CD8-positive, alpha-beta memory T cell (primary cell): Measurements from ENCODE around the gene LRP10. TPM values are rescaled to one million over a fixed set of nuclear protein-coding genes. Genes with fewer than 3 reads are reported as not detected.

Experiments used
- CTCF ChIA-PET: fragments of 350-600 bp; sonication (Branson Sonifier 250); formaldehyde crosslinking; loops from one replicate; lab custom pipeline; 2021; ENCODE audit warnings: antibody characterized with exemption; lab: Charles Lee
- POLR2A ChIA-PET: fragments of 350-600 bp; sonication (Branson Sonifier 250); formaldehyde crosslinking; loops from one replicate; lab custom pipeline; 2021; ENCODE audit warnings: antibody characterized with exemption; lab: Charles Lee
- DNase-seq, 5 donors: peaks; one replicate each; pipeline versions ENCODE4 v3.0.0 to v3.0.0-alpha.2; 2020 to 2022; ENCODE audit warnings: mixed read lengths in 1 of 5
- H3K27ac ChIP-seq: one replicate; pipeline ENCODE4 v1.7.0; 2013; ENCODE audit warnings: low read depth, mild to moderate bottlenecking, low read length, moderate library complexity
- H3K27me3 ChIP-seq: 2 replicates; pipeline ENCODE4 v1.7.0; 2013; ENCODE audit warnings: low read length, mild to moderate bottlenecking; ENCODE audit not compliant: insufficient read depth, poor library complexity, severe bottlenecking
- H3K36me3 ChIP-seq: 2 replicates; pipeline ENCODE4 v1.7.0; 2013; ENCODE audit warnings: mild to moderate bottlenecking, low read length, moderate library complexity; ENCODE audit not compliant: insufficient read depth
- H3K4me1 ChIP-seq: 2 replicates; pipeline ENCODE4 v1.7.0; 2013; ENCODE audit warnings: mild to moderate bottlenecking, low read length, moderate library complexity; ENCODE audit not compliant: insufficient read depth
- H3K4me3 ChIP-seq: 2 replicates; pipeline ENCODE4 v1.7.0; 2013; ENCODE audit warnings: mild to moderate bottlenecking, low read length
- H3K9me3 ChIP-seq: 2 replicates; pipeline ENCODE4 v1.7.0; 2013; ENCODE audit warnings: mild to moderate bottlenecking, low read length
- H3K27ac Mint-ChIP-seq, 8 donors: one replicate each; pipeline ENCODE4 v1.8.0; 2020 to 2021; ENCODE audit warnings: mixed read lengths in 8 of 8, mild to moderate bottlenecking in 6 of 8, inconsistent platforms in 3 of 8, moderate library complexity in 3 of 8
- H3K27me3 Mint-ChIP-seq, 2 donors: one replicate each; pipeline ENCODE4 v1.8.0; 2020 to 2021; ENCODE audit warnings: mixed read lengths in 2 of 2, mild to moderate bottlenecking in 1 of 2, moderate library complexity in 1 of 2
- H3K36me3 Mint-ChIP-seq, 3 donors: one replicate each; pipeline ENCODE4 v1.8.0; 2020 to 2021; ENCODE audit warnings: mixed read lengths in 3 of 3, inconsistent platforms in 1 of 3, mild to moderate bottlenecking in 1 of 3
- H3K4me1 Mint-ChIP-seq, 3 donors: one replicate each; pipeline ENCODE4 v1.8.0; 2020 to 2021; ENCODE audit warnings: mixed read lengths in 3 of 3, inconsistent platforms in 1 of 3, mild to moderate bottlenecking in 1 of 3
- H3K4me3 Mint-ChIP-seq, 7 donors: one replicate each; pipeline ENCODE4 v1.8.0; 2020 to 2021; ENCODE audit warnings: mixed read lengths in 7 of 7, mild to moderate bottlenecking in 6 of 7, moderate library complexity in 4 of 7, inconsistent platforms in 2 of 7
- H3K9me3 Mint-ChIP-seq, 5 donors: one replicate each; pipeline ENCODE4 v1.8.0; 2020 to 2022; ENCODE audit warnings: mixed read lengths in 5 of 5, mild to moderate bottlenecking in 3 of 5, moderate library complexity in 2 of 5, inconsistent platforms in 1 of 5
- polyA plus RNA-seq: library from polyadenylated mRNA; unstranded; fragments of 300-500 nt; fragmentation: Illumina TruSeq; gene quantifications from one replicate; pipeline ENCODE4 v1.2.3, GENCODE V29; 2021
- total RNA-seq, 2 experiments: library from RNA; stranded (reverse); gene quantifications; one replicate each; pipeline ENCODE4 v1.2.3, GENCODE V29; 2021

Gene LRP10
- total and polyA plus RNA-seq, 3 experiments from 2014 or later: 33.4 to 105 (median 38.1) TPM

DNA sequence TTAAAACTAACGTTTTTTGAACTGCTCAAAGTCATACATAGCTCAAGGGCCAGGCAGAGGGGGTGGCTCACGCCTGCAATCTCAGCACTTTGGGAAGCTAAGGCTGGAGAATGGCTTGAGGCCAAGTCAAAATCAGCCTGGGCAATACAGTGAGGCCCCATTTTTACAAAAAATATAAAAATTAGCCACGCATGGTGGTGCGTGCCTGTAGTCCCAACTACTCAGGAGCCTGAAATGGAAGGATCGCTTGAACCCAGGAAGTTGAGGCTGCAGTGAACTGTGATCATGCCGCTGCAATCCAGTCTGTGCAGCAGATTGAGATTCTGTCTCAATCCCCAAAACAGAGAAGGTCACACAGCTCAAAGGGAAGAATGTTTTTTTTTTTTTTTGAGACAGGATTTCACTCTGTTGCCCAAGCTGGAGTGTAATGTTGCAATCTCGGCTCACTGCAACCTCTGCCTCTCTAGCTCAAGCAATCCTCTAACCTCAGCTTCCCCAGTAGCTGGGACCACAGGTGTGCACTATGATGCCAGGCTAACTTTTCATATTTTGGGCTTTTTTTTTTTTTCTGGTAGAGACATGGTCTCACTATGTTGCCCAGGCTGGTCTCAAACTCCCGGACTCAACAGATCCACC is 44.5 kb downstream of the LRP10 start:
- peak overlapping the region in 4 of 8 donors; percentile 67 to 100 (median 76) for H3K27ac Mint-ChIP-seq
- ChIA-PET POLR2A (no interaction called here), CTCF (interaction anchor here (0.6 to 1.6 kb wide), 4 partner anchors 15 to 153 kb away, joined by 3 to 5 read pairs (median 3); no protein-coding TSS in a partner anchor)
- peaks cover 35% of the 10 kb centered on the region for H3K4me1 ChIP-seq
- no peak for DNase-seq
- peaks cover 49 to 77% (median 64%) of the 10 kb centered on the region in 3 donors for H3K4me1 Mint-ChIP-seq
- H3K36me3 Mint-ChIP-seq: peaks cover 0 to 54% (median 4%) of the 10 kb centered on the region in 3 donors
- no peaks in the 10 kb centered on the region for H3K27me3 ChIP-seq
- peak overlapping the region in 5 of 7 donors; percentile 3 to 92 (median 12) for H3K4me3 Mint-ChIP-seq
- no peak overlapping the region for H3K4me3 ChIP-seq
- peaks cover 10% of the 10 kb centered on the region for H3K36me3 ChIP-seq
- peaks cover 0 to 7% of the 10 kb centered on the region in 2 donors for H3K27me3 Mint-ChIP-seq
- H3K9me3 Mint-ChIP-seq: peaks cover 0 to 3% (median 0%) of the 10 kb centered on the region in 5 donors
- no peaks in the 10 kb centered on the region for H3K9me3 ChIP-seq
- no peak overlapping the region for H3K27ac ChIP-seq

DNA sequence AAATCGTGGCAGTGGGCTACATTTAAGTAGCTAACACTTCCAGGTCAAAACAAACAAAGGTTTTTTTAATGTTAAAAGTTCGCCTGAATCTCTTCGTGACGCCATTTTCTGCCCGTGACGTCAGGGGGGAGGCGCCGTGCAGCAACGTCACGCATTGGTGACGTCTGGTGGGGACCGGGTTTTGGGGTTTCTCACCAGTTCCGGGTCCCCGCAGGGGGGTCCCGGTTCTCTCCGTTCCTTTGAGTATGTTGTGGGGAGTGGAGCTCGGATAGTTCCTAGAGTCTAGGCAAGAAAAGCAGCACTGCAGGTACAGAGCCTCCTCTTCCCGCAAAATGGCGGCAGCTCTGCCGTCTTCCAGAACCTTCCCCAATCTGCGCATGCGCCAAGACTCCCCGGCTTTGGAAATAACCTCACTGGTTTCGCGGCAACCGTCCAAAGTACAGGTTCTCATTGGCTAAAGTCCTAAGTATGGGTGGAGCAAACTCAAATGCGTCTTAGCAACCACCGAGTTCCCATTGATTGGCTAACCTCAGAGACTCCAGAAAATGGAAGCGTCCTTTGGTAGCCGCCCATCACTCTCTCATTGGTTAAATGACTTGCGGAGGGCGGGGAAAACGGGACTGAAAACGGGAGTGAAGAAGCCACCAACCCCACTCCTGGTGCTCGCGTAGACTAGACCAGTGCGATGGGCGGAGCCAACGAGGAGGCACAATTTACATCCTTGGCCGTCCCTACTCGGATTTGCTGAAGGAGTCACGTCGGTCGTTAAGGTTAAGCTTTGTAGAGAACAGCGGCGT is 47.5 kb downstream of the LRP10 start, which contains the start of gene RBM23:
Gene RBM23, minus strand, starts transcription at position 346 of the 797 bp plus-strand sequence.
- H3K4me1 Mint-ChIP-seq: peaks cover 36 to 56% (median 56%) of the 10 kb centered on the region in 3 donors
- peaks cover 0 to 3% (median 0%) of the 10 kb centered on the region in 5 donors for H3K9me3 Mint-ChIP-seq
- ChIA-PET CTCF (interaction anchor here (0.9 to 3.8 kb wide), 17 partner anchors 11 to 362 kb away, joined by 3 to 28 read pairs (median 3); partner anchors contain the start of genes HAUS4, MRPL52, PRMT5 and REM2), POLR2A (interaction anchor here (0.5 to 2.4 kb wide), 15 partner anchors 9 to 1854 kb away, joined by 3 to 12 read pairs (median 4); partner anchors contain the start of genes ACIN1, C14orf119, HAUS4 and LRP10)
- Histone ChIP-seq H3K27ac (peak within 1 kb of the TSS; percentile 100), H3K27me3 (no peaks in the 10 kb centered on the region), H3K4me3 (peak within 1 kb of the TSS; percentile 95), H3K36me3 (peaks cover 17% of the 10 kb centered on the region), H3K4me1 (peaks cover 30% of the 10 kb centered on the region), H3K9me3 (no peaks in the 10 kb centered on the region)
- H3K27me3 Mint-ChIP-seq: peaks cover 0 to 7% of the 10 kb centered on the region in 2 donors
- H3K36me3 Mint-ChIP-seq: peaks cover 9 to 63% (median 9%) of the 10 kb centered on the region in 3 donors
- H3K4me3 Mint-ChIP-seq: peak within 1 kb of the TSS; percentile 91 to 100 (median 97)
- peak within 1 kb of the TSS; percentile 99 to 100 (median 100) for H3K27ac Mint-ChIP-seq
- DNase-seq: peak; percentile 99 to 100 (median 100)

DNA sequence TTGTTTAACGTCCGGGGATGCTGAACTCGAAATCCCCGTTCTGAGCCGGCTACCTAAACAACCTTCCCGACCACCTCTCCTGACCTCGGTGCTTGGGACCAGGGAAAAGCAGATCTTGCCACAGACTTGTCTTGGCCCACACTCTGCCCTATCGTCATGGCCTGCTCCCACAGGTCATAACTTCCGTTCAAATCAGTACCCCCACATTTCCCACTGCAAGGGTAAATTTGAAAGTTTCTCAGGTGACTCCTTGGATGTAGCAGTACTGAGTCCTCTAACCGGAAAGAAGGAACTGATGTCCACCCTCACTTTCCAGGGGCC is 48.0 kb downstream of the LRP10 start:
- ChIA-PET CTCF (interaction anchor here (0.9 to 3.8 kb wide), 10 partner anchors 10 to 349 kb away, joined by 3 to 28 read pairs (median 3); partner anchors contain the start of genes HAUS4, MRPL52, PRMT5 and REM2), POLR2A (interaction anchor here (0.5 to 2.4 kb wide), 10 partner anchors 10 to 1855 kb away, joined by 3 to 12 read pairs (median 6); partner anchors contain the start of genes ACIN1, C14orf119, HAUS4 and LRP10)
- Mint-ChIP-seq H3K36me3 (peaks cover 9 to 66% (median 9%) of the 10 kb centered on the region in 3 donors), H3K4me3 (peak overlapping the region; percentile 91 to 100 (median 97)), H3K27me3 (peaks cover 0 to 7% of the 10 kb centered on the region in 2 donors), H3K4me1 (peaks cover 36 to 56% (median 52%) of the 10 kb centered on the region in 3 donors), H3K27ac (peak overlapping the region; percentile 99 to 100 (median 100)), H3K9me3 (peaks cover 0 to 3% (median 0%) of the 10 kb centered on the region in 5 donors)
- Histone ChIP-seq H3K27ac (peak overlapping the region; percentile 100), H3K9me3 (no peaks in the 10 kb centered on the region), H3K36me3 (peaks cover 23% of the 10 kb centered on the region), H3K4me3 (peak overlapping the region; percentile 66), H3K4me1 (peaks cover 30% of the 10 kb centered on the region), H3K27me3 (no peaks in the 10 kb centered on the region)
- DNase-seq: no peak

- Mint-ChIP-seq H3K27ac (peak overlapping the region in 6 of 8 donors; percentile 70 to 100 (median 100)), H3K9me3 (peaks cover 0 to 3% (median 0%) of the 10 kb centered on the region in 5 donors), H3K4me1 (peaks cover 35 to 54% (median 44%) of the 10 kb centered on the region in 3 donors), H3K27me3 (peaks cover 0 to 7% of the 10 kb centered on the region in 2 donors), H3K36me3 (peaks cover 9 to 68% (median 9%) of the 10 kb centered on the region in 3 donors), H3K4me3 (peak overlapping the region in 1 of 7 donors; percentile 32)
- no peaks in the 10 kb centered on the region for H3K9me3 ChIP-seq
- peaks cover 30% of the 10 kb centered on the region for H3K4me1 ChIP-seq
- peaks cover 26% of the 10 kb centered on the region for H3K36me3 ChIP-seq
- H3K27ac ChIP-seq: no peak overlapping the region
- DNase-seq: no peak
- ChIA-PET CTCF (interaction anchor here (1.1 to 3.8 kb wide), 4 partner anchors 9 to 350 kb away, joined by 3 to 28 read pairs (median 4); partner anchors contain the start of gene PRMT5), POLR2A (interaction anchor here (0.6 to 1.6 kb wide), 3 partner anchors 11 to 36 kb away, joined by 3 to 6 read pairs (median 3); partner anchors contain the start of gene HAUS4)
- H3K27me3 ChIP-seq: no peaks in the 10 kb centered on the region
- H3K4me3 ChIP-seq: no peak overlapping the region
Observed at GRCh38 chr14:22920697-22921096, 49.2 kb downstream of the LRP10 start.

DNA sequence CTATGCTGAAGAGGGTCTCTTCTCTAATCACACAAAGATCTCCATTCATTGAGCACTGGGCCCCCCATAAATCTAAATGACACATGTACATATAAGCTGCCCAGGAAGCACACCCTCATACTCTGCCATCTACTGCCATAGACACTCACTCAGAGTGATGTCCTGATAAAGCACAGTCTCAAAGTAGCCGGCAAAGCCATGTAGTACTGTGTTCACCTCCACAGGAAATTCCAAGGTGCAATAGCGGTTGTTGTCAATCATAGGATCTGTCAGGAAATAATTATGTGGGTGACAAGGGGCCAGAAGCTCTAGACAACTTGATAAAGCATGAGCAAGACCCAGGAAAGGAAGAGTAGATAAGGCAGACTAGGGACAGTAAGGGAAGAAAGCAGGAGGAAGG is 50.8 kb downstream of the LRP10 start:
- peaks cover 0 to 7% of the 10 kb centered on the region in 2 donors for H3K27me3 Mint-ChIP-seq
- Histone ChIP-seq H3K27ac (no peak overlapping the region), H3K36me3 (peaks cover 26% of the 10 kb centered on the region), H3K4me3 (no peak overlapping the region), H3K4me1 (peaks cover 16% of the 10 kb centered on the region), H3K27me3 (no peaks in the 10 kb centered on the region), H3K9me3 (no peaks in the 10 kb centered on the region)
- peaks cover 9 to 67% (median 14%) of the 10 kb centered on the region in 3 donors for H3K36me3 Mint-ChIP-seq
- DNase-seq: no peak
- H3K9me3 Mint-ChIP-seq: peaks cover 0 to 3% (median 0%) of the 10 kb centered on the region in 5 donors
- H3K4me3 Mint-ChIP-seq: peak overlapping the region in 1 of 7 donors; percentile 41
- peaks cover 25 to 45% (median 38%) of the 10 kb centered on the region in 3 donors for H3K4me1 Mint-ChIP-seq
- POLR2A ChIA-PET: no interaction called here
- CTCF ChIA-PET: interaction anchor here (0.8 kb wide), 1 partner anchor 68 kb away, joined by 3 read pairs; no protein-coding TSS in a partner anchor
- H3K27ac Mint-ChIP-seq: peak overlapping the region in 2 of 8 donors; percentile 11 to 28

DNA sequence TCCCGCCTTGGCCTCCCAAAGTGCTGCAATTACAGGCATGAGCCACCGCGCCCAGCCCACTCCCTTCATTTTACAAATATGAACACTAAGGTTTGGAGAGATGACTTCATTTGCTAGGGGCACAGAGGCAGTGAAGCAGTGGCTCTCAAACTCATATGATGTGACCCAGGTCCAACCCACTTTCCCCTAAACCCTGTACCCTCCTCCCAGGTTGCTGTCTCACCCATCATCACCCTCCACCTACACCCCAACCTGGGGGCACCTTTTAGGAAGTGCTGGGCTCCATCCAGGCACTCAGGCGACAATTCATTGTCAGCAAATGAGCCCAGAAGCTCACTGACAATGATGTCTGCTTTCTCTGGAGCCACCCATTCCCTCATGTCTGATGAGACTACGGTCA is 52.2 kb downstream of the LRP10 start:
- no peak overlapping the region for H3K4me3 ChIP-seq
- peaks cover 0 to 3% (median 0%) of the 10 kb centered on the region in 5 donors for H3K9me3 Mint-ChIP-seq
- H3K27ac ChIP-seq: no peak overlapping the region
- peaks cover 0 to 3% of the 10 kb centered on the region in 2 donors for H3K27me3 Mint-ChIP-seq
- peaks cover 26% of the 10 kb centered on the region for H3K36me3 ChIP-seq
- DNase-seq: no peak
- peaks cover 20% of the 10 kb centered on the region for H3K4me1 ChIP-seq
- peaks cover 9 to 59% (median 15%) of the 10 kb centered on the region in 3 donors for H3K36me3 Mint-ChIP-seq
- ChIA-PET CTCF (no interaction called here), POLR2A (no interaction called here)
- no peaks in the 10 kb centered on the region for H3K9me3 ChIP-seq
- no peak overlapping the region for H3K4me3 Mint-ChIP-seq
- H3K4me1 Mint-ChIP-seq: peaks cover 15 to 33% (median 27%) of the 10 kb centered on the region in 3 donors
- no peaks in the 10 kb centered on the region for H3K27me3 ChIP-seq
- no peak overlapping the region for H3K27ac Mint-ChIP-seq

GRCh38 chr14:22925513-22925912 is 54.0 kb downstream of the LRP10 start:
- POLR2A ChIA-PET: no interaction called here
- peaks cover 25% of the 10 kb centered on the region for H3K36me3 ChIP-seq

More at GRCh38 chr14:22925513-22925912, 54.0 kb downstream of the LRP10 start:
- no peak for DNase-seq
- H3K27ac Mint-ChIP-seq: no peak overlapping the region
- Histone ChIP-seq H3K4me1 (peaks cover 18% of the 10 kb centered on the region), H3K27me3 (no peaks in the 10 kb centered on the region), H3K9me3 (no peaks in the 10 kb centered on the region), H3K27ac (no peak overlapping the region), H3K4me3 (no peak overlapping the region)
- peaks cover 9 to 54% (median 15%) of the 10 kb centered on the region in 3 donors for H3K36me3 Mint-ChIP-seq
- H3K9me3 Mint-ChIP-seq: no peaks in the 10 kb centered on the region
- peaks cover 3 to 19% (median 11%) of the 10 kb centered on the region in 3 donors for H3K4me1 Mint-ChIP-seq
- no peak overlapping the region for H3K4me3 Mint-ChIP-seq
- H3K27me3 Mint-ChIP-seq: no peaks in the 10 kb centered on the region
- CTCF ChIA-PET: interaction anchor here (0.8 to 1.5 kb wide), 3 partner anchors 40 to 132 kb away, joined by 3 read pairs; partner anchors contain the start of gene CDH24
